NCI-H748 (cell line): ENCODE data around the gene ITGB2.

Source experiments
- DNase-seq: peaks from one replicate; lab custom pipeline; 2025; ENCODE audit not compliant: unreplicated experiment; lab: John Stamatoyannopoulos, UW

The ITGB2 gene

DNA sequence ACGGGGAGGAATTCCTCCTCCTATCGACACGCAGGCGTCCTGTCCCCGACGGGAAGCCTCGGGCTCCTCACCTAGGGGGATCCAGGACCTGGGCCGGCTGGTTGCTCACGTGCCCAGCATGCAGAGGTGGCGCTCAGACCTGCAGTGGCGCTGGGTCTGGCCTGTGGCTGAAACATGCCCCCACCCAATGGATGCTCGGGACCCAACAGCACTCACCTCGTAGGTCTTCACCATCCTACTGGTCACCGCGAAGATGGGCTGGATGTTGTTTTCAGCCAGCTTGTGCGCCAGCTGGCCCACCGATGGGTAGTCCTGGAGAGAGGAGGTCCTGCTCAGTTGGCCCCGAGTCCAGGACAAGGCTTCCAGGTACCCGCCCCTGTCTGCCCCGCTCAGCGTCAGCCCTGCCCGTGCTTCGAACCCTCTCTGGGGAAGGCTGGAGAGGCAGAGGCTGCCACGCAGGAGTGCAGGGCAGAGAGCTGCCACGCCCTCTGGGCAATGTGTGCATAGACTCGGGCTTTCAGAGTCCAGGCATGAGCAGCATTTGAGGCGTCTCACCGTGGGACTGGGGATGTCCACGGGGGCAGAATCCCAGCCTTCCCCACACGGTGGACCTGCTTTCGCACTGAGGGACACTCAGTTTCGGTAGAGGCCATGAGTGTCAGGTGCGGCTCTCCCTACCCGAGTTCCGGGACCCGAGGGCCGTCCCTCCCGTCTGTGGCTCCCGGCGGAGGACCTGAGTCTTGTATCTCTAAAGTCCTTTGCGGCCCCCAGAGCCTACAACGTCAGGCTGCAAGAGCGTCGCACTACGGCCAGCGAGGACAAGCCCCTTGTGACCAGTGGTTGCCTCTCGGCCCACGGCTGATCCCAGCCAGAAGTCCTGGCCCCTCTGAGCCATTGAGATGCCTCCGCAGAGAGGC, 21.6 kb downstream of the ITGB2 start:
- DNase-seq = no peak

DNA sequence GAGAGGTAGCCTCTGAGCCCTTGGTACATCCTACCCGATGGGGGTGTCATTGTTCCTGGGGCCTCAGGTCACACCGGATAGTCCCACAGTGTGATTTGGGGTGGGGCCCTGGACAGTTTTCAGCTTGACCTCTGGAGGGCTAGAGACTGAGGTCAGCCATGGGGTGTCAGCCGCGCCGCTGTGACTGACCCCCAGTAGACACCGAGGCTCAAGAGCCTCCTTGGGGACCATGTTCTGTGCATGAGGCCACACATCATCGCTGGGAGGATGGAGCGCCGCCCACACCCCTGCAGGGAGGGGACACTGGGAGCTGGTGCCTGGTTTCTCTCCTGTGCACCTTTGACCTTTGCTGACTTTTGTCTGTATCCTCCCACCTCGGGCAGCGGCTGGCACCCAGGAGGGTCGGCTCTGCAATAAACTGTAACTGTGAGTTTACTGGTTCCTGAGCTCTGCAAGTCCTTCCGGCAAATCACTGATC, 22.6 kb downstream of the ITGB2 start:
- no peak for DNase-seq

DNA sequence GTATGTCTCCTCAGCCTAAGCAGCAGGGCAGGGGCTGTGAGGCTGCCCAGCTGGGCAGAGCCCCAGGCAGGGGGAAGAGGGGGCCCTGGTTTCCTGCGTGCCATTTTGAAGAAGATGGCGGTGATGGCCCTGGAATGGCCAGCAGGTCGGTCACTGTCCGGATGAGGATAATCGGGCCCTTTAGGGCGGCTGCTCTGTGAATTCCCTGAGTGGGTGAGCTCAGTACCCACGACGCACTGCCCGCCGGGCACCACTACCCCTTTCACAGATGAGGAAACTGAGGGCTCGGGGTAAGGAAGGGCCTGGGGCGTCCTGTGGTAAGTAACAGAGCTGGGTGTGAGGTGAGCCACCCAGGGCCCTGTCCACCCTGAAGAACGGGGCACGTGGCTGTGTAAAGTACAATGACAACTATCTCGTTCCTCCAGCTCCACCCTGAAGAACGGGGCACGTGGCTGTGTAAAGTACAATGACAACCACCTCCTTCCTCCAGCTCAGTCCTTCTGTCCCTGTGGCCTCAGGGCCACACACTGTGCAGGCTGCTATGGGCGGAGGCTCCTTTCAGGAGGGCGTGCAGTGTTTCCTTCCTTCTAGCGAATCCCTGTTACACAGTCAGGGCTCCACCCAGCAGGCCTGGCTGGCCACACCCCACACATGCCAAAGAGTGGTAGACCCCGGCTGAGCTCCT, 23.2 kb downstream of the ITGB2 start:
- DNase-seq = peak; percentile 26

DNA sequence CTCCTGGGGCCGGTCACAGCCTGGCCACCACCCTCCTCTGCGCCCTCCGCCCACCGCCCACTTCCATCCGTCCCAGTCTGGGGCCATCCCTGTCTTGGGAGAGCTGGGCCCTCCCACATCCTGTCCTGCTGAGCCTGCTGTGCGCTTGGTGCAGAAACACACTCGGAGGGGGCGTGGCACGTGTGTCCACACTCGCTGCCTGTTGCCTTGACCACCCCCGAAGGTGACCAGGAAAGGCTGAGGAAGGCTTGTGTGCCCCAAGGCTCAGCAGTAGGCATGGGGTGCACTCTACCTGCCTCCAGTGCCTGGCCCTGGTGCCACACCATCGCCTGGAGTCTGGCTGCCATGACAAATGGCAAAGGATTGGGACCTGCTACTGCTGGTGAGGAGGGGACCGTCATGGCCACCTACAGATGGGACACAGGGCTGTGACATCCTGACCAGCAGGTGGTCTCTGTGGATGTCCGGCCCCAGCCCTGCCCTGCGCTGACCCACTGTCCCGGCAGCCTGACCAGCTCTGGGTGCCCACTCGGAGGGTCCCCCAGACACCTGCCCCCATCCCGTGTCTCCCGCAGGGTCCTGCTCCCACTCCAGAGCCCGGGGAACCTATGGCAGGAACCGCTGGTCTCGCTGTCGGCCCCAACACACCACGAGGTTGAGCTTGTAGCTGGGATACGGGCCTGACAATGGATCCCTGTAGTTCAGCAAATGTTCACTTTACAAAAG, 24.0 kb downstream of the ITGB2 start:
- peak; percentile 3 for DNase-seq

DNA sequence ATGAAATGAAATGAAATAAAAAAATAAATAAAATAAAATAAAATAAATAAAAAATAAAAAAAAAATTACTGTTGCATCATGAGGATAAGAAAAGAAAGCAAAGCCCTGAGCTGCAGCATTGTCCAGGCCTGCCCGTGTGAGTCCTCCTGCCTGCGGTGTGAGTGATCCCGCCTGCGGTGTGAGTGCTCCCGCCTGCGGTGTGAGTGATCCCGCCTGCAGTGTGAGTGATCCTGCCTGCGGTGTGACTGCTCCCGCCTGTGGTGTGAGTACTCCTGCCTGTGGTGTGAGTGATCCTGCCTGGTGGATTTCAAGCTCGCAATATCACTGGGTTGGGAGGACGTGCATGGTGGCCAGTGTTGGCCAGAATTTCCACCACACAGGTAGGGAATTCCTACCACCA, 24.8 kb downstream of the ITGB2 start:
- no peak for DNase-seq

DNA sequence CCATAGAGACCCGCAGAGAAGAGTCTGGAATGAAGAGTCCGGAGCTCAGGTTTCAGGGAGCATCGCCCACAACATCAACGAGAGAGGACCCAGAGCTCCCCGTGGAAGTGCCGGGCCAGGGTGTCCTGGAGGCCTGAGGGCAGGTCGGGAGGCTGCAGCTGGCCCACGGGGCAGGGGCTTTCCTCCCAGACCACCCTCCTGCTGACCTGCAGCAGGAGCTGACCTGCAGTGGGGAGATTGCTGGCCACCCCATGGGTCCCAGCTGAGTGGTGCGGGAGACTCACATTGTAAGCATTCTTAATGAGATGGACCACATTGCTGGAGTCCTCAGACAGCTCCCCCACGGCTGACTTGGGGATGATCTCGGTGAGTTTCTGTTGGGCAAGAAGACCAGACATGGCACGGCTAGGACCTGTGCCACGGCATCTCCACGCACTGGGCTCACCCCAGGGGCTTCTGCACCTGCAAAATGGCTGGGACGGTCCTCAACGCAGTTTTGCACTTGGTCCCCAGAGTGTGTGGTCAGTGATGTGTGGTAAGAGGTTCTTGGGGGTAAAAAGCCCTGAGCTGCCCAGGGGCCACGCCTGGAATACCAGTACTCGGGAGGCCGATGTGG, 25.9 kb downstream of the ITGB2 start:
- no peak for DNase-seq

DNA sequence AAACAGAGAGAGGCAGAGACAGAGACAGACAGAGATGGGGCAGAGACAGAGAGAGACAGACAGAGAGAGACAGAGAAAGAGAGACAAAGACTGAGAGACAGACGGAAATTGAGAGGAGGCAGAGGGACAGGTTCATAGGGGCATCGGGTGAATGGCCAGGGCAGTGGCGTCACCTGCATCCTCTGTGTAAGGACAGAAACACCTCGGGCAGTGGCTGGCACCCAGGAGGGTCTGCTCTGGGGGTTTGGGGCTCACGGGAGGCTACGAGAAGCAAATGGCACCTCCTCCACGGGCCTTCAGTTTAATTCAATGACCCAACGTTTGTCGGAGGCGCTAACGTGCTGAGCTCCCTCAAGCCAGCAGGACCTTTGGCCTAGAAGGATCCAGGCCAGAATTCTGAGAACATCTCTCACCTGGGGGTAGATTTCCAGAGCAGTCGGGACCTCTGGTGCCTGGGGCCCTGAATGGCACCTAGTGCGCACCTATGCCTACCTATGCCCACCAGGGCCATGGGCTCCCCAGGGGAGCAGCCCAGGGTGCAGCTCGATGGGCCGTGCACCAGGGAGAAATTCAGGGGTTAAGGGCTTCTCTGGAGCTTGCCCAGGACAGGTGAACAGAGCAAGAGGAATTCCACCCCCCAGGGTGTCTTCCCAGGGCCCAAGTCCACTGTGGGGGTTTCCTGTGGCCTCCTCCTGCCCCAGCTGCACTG, 26.6 kb downstream of the ITGB2 start:
- no peak for DNase-seq

DNA sequence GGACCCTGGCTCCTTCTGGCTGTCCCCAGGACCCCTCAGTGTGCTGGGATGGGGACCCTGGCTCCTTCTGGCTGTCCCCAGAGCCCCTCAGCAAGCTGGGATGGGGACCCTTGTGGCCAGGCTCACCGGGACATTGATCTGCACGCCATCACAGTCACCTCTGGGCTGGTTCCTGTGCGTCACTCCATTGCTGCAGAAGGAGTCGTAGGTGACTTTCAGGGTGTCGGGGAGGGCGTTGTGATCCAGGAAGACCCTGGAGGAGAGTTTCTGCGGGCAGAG, 27.5 kb downstream of the ITGB2 start:
- DNase-seq = no peak

DNA sequence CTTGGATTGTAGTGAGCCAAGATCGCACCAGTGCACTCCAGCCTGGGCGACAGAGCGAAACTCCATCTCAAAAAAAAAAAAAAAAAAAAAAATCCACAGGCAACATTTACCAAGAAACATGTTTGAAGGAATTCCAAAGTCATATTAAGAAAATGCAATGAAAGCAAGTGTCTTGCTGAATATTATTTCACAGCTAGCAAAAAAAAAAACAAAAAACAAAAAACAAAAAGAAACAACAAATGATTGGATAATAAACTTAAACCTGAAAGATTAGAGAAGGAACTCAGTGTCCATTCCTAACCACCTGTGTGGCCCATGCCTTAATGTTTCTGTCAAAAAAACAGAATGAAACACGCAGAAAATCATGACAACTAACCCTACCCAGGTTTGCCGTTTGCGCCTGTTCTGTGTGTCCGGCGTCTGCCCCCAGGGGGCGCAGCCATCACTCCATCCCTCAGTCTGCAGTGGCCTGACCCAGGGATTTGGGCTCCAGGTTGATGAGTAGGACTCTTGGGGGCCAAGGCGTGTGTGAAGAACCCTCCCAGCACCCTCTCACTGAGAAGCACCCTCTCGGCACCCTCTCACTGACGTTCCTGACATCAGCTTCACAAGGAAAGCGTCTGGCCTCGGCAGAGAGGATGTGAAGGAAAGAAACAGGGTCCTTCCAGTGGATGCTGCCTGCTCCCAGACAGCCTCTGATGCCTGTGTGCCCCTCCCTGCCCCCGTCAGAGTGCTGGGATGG, 28.0 kb downstream of the ITGB2 start:
- DNase-seq = peak; percentile 36

DNA sequence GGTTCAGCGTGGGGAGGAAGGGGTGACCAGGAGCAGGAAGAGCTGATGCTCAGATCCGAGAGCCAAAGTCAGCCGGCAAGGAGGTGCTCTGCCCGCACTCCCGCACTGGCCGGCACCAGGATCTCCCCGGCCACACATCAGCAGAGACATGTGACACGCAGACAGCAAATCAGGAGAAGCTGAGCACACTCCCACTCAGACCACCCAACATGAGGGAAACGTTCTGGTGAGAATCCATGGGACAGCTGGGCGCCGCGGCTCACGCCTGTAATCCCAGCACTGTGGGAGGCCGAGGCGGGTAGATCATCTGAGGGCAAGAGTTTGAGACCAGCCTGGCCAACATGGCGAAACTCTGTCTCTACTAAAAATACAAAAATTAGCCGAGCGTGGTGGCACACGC, 28.6 kb downstream of the ITGB2 start:
- DNase-seq = no peak

DNA sequence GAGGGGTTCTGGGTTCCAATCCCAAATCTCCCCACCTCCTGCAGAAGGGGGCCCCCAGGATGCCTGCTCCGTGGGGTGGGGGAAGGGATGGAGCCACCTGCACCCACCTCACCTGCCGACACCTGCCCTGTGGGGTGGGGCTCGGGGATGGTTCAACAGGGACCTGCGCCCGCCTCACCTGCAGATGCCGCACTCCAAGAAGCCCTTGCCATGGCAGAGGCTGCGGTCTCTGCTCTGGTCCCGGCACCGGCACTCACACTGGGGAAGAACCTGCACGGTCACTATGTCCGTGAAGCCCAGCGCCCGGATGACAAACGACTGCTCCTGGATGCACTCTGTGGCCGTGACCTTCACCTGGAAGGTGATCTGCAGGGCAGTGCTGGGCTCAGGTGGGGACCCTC, 29.1 kb downstream of the ITGB2 start:
- no peak for DNase-seq

DNA sequence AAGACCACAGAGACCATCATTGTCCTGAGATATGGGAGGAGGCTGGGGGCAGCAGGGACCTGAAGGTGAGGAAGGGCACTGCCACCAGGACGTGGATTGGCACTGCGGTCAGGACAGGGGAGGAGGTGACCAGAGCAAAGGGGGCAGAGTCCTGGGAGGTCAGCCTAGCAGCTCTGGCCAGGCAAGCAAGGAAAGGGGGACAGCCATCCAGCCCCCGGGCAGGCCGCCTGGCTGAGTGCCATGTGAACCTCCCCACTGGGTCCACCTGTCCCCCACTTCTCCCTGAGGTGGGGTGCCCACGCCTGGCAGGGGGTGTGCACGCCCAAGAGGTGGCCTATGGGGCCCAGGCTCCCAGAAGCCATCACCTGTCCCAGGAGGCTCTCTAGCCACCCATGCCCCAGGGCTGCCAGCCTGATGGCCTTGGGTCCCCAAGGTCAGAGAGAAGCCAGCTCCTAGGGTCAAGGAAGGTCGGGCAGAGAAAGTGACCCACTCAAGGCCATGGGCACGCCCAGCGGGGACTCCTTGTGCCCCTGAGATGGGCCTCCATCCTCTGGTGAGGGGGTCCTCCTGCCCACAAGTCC, 29.6 kb downstream of the ITGB2 start:
- no peak for DNase-seq

DNA sequence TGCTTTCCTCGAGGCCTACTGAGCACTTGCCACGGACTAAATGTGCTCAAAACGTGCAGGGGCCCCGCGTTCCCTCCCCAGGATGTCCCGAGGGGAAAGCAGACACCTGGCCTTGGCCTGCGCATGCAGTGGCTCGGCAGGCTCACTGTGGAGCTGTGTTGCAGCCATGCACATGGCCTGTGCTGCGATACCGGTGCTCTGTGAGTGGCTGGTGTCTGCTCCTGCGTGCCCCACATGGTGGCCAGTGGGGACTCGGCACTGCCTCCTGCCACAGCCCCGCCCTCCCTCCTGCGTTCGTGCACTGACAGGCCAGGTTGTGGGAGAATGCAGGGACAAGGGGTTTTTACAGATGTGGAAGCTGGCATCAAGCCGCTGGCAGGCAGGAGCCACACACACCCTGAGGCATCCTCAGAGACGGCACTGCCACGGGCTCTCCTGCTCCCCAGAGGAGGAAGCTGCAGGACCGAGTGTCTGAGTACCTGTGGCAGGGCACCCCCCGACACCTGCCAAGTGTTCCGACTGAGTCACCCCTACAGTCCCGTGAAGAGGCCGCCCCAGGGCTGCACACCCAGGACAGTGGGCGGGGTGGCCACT, 30.3 kb downstream of the ITGB2 start:
- no peak for DNase-seq

DNA sequence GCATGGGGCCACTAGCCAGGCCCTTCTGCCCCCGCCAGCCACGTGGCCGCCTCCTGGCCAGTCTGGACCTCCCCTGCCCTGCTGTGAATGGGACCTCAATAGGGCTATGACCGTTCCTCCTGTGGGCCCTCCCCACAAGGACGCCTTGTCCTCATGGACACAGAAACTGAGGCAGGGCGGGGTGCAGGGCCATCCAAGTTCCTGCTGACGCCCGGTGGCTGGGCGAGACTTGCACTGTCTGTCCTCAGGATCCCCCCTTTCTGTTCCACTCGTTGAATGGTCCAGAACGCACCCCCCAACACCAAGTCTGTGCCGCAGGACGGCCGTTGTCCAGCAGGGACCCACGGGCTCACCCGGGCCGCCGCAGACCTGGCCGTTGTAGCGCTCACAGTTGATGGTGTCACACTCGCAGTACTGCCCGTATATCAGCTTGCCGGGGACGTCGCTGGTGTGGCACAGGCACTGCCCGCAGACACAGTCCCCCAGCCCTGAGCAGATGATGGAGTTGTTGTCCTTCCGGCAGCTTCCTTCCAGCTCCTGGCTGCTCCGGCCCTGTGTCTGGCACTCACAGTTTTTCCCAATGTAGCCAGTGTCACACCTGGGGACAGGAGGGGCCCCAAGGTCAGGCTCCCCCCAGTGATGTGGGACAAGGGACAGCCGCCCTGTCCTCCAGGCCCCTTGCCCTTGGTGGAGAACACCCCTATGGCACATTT, 30.9 kb downstream of the ITGB2 start:
- no peak for DNase-seq

DNA sequence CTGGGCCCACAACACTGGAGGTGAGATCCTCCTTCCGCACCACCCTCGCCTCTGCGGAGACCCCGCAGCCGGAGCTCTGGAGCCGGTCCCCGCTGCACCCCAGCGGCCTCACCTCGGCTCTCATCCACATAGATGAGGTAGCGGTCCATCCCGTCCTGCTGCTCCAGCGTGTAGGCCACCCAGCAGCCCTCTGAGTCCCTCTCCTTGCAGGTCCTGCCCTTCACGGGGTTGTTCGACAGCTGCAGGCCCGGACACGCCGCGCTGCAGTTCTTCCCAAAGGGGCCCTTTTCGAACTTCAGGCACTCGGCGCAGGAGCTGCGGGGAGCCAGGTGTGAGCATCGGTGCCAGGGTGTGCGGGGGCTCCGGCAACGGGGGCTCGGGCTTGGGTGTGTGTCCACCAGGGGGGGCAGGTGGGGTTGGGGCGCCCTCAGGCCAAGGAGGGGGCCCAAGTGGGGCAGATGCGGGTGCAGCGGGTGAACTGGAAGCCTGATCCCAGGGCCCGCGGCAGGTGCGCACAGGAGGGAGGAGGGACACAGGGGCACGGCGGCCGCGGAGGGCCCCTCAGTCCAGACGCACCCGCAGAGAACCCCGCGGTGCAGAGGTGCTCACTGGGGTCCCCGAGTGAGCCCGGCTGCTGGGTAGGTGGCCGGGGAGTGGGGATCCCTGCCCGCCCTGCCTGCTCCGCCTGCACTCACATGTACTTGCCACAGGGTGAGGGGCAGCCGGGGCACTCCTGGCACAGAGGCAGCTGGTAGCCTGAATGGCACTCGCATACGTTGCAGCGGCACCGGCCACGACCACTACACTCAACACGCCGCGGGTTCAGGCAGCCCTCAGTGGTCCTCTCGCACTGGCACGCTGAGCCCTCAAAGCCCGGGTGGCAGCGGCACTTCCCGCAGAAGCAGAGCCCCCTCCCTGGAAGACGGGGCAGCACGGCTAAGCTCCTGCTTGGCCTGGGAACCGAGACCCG, 31.8 kb downstream of the ITGB2 start:
- DNase-seq = no peak

DNA sequence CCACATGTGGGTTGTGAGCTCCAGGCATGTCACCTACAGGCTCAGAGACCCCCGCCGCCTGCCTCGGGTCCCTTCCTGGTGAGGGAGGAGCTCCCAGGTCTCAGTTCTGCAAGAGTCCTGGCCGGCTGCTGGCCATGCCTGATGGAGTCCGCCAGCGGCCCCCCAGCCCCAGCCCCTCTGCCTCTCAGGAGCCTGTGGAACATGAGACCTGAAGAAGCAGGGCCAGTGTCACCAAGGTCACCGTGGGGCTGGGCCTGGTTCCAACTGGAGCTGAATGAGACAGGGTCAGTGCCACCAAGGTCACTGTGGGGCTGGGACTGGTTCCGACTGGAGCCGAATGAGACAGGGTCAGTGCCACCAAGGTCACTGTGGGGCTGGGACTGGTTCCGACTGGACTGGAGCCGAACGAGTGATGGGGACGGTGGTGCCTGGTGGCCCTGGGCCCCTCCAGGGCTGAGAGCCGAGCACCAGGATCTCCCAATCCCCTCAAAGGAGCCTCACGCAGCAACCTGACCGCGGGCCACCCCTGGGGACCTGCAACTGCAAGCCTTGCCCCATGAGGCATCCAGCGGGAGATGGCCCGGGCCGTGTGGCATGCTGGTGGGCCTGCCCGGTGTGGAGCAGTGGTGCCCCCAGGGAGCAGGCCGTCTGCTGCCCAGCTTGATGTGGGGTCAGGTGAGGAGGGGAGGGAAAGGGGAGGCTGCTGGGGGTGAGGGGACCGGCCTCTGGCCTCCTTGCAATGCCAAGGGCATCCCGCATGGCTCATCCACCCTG, 32.7 kb downstream of the ITGB2 start:
- DNase-seq = no peak
